K562 (cell line): ENCODE results near the gene SELENOF. TPM values are rescaled to one million over a fixed set of nuclear protein-coding genes. Genes with fewer than 3 reads are reported as not detected.

ENCODE experiments used
- ATAC-seq: fragments of 200-7000 bp; cut with Tn5 transposase; 3 replicates; pipeline ENCODE4 v1.9.1; 2020; ENCODE audit warnings: moderate library complexity
- BruUV-seq: library from RNA; stranded (reverse); fragments of 400-500 nt; replicated peaks from 2 replicates; lab custom pipeline; 2021; lab: Mats Ljungman, UMichigan
- CTCF ChIA-PET: fragments of 300-600 bp; formaldehyde crosslinking; extraction: SDS; loops from one replicate; lab custom pipeline; 2021; ENCODE audit warnings: low intra/inter-chr PET ratio; lab: Yijun Ruan, JAX
- POLR2A ChIA-PET: fragments of 300-600, 350-650 bp; sonication (Branson Sonifier 250); formaldehyde crosslinking; extraction: SDS; loops from one replicate; lab custom pipeline; 2021; ENCODE audit warnings: antibody characterized with exemption, inconsistent platforms; lab: Yijun Ruan, JAX
- DNase-seq, 4 experiments: peaks; one replicate each; pipeline versions ENCODE4 v3.0.0 to v3.0.0-alpha.2; 2011 to 2018; ENCODE audit warnings: low spot score in 3 of 4, mixed read lengths in 3 of 4; ENCODE audit errors: extremely low read depth in 1 of 4
- FAIRE-seq: peaks from 2 replicates; lab custom pipeline; 2011; peaks lifted over from hg19 to GRCh38; lab: Jason Lieb, UNC
- H2AFZ ChIP-seq: 2 replicates; pipeline ENCODE4 v1.6.0; 2011; ENCODE audit warnings: low read depth, low read length, control low read depth, inconsistent platforms
- H3K27ac ChIP-seq: fragments of 200-600 bp; 3 replicates; pipeline ENCODE4 v1.8.0; 2011; ENCODE audit warnings: low read depth, mild to moderate bottlenecking, control low read depth, inconsistent platforms, low read length, moderate library complexity, mixed read lengths; ENCODE audit errors: extremely low read depth
- H3K27me3 ChIP-seq, 2 experiments: fragments of 300-600 bp in 1 of 2; 2 replicates in 1 of 2; 3 replicates in 1 of 2; pipeline versions ENCODE4 v1.6.0 to v1.8.0; 2011; ENCODE audit warnings: inconsistent platforms in 2 of 2, low read length in 2 of 2, mild to moderate bottlenecking in 1 of 2, mixed read lengths in 1 of 2, moderate library complexity in 1 of 2; ENCODE audit not compliant: control insufficient read depth in 2 of 2, insufficient read depth in 2 of 2
- H3K36me3 ChIP-seq: fragments of 300-600 bp; 3 replicates; pipeline ENCODE4 v1.8.0; 2011; ENCODE audit warnings: mild to moderate bottlenecking, low read length, inconsistent platforms; ENCODE audit not compliant: control insufficient read depth, insufficient read depth
- H3K4me1 ChIP-seq, 2 experiments: fragments of 200-600 bp in 1 of 2; replicated peaks in 1 of 2; 2 replicates in 1 of 2; 3 replicates in 1 of 2; pipeline versions ENCODE4 v1.5.1 to v1.8.0; 2011; ENCODE audit warnings: inconsistent platforms in 2 of 2, low read length in 2 of 2, mild to moderate bottlenecking in 1 of 2, mixed read lengths in 1 of 2, moderate library complexity in 1 of 2; ENCODE audit not compliant: control insufficient read depth in 2 of 2, insufficient read depth in 2 of 2
- H3K4me2 ChIP-seq: 2 replicates; pipeline ENCODE4 v1.6.1; 2011; ENCODE audit warnings: low read length, control low read depth, inconsistent platforms, mixed read lengths; ENCODE audit not compliant: insufficient read depth
- H3K4me3 ChIP-seq: fragments of 200-600 bp; sonication (generic), shearing (Covaris generic); 2 replicates; pipeline ENCODE4 v1.5.1; 2016; ENCODE audit warnings: control low read depth, inconsistent platforms
- H3K79me2 ChIP-seq: fragments of 200-600 bp; 3 replicates; pipeline ENCODE4 v1.8.0; 2011; ENCODE audit warnings: low read length, inconsistent platforms; ENCODE audit not compliant: control insufficient read depth, insufficient read depth
- H3K9ac ChIP-seq, 2 experiments: 2 replicates each; pipeline versions ENCODE4 v1.6.0 to v1.6.1; 2011; ENCODE audit warnings: low read depth in 2 of 2, low read length in 2 of 2, control low read depth in 1 of 2, inconsistent platforms in 1 of 2, mild to moderate bottlenecking in 1 of 2, mixed read lengths in 1 of 2; ENCODE audit not compliant: insufficient read depth in 1 of 2
- H3K9me1 ChIP-seq: one replicate; pipeline ENCODE4 v1.6.0; 2011; ENCODE audit warnings: inconsistent platforms, mild to moderate bottlenecking, low read length, moderate library complexity; ENCODE audit not compliant: control insufficient read depth, insufficient read depth
- H3K9me3 ChIP-seq: replicated peaks from 2 replicates; pipeline ENCODE4 v1.5.1; 2011; ENCODE audit warnings: low read depth, low read length, inconsistent platforms; ENCODE audit not compliant: control insufficient read depth, insufficient read depth
- H4K20me1 ChIP-seq: replicated peaks from 2 replicates; pipeline ENCODE4 v1.6.1; 2011; ENCODE audit warnings: low read length, inconsistent platforms, mixed read lengths; ENCODE audit not compliant: control insufficient read depth, insufficient read depth
- CCAR2 ChIP-seq: fragments of 200-400 bp; formaldehyde crosslinking; IDR thresholded peaks from 2 replicates; pipeline ENCODE4 v1.6.1; 2017; ENCODE audit warnings: mild to moderate bottlenecking, low read depth, low read length
- GATA2 ChIP-seq: sonication (generic); formaldehyde crosslinking; IDR thresholded peaks from 2 replicates; pipeline ENCODE4 v1.4.0; 2020; ENCODE audit warnings: mild to moderate bottlenecking, missing genetic modification reagents
- NR2C1 ChIP-seq, 2 experiments: fragments of 450-650 bp; IDR thresholded peaks; 2 replicates each; pipeline ENCODE4 v1.6.1; 2017; ENCODE audit warnings: mild to moderate bottlenecking in 2 of 2, antibody characterized with exemption in 1 of 2, inconsistent platforms in 1 of 2, missing compliant biosample characterization in 1 of 2, missing genetic modification characterization in 1 of 2
- NR2C2 ChIP-seq, 2 experiments: fragments of 200-800 bp in 1 of 2; sonication (Bioruptor generic) in 1 of 2; sonication (generic) in 1 of 2; formaldehyde crosslinking in 1 of 2; IDR thresholded peaks; 2 replicates each; pipeline versions ENCODE4 v1.6.1 to v1.8.0; 2016 to 2022; ENCODE audit warnings: mild to moderate bottlenecking in 1 of 2, missing compliant biosample characterization in 1 of 2, missing genetic modification characterization in 1 of 2, missing genetic modification reagents in 1 of 2
- ZNF561 ChIP-seq: fragments of 450-650 bp; formaldehyde crosslinking; conservative IDR thresholded peaks from 2 replicates; pipeline ENCODE4 v1.4.0; 2020; ENCODE audit warnings: mild to moderate bottlenecking, moderate library complexity
- WGBS: fragments of 100-300 bp; shearing (Covaris generic); methylation state at CpG from one replicate; pipeline ENCODE4 v1.1.6; 2016; ENCODE audit warnings: low coverage, mixed read lengths; ENCODE audit not compliant: insufficient coverage; ENCODE audit errors: missing lambda C conversion rate; 5-methylcytosine and 5-hydroxymethylcytosine counted together
- in situ Hi-C: fragments of 300-500 bp; cut with MboI; formaldehyde crosslinking; loops from 4 replicates; pipeline ENCODE4 v1.15.0; 2018; ENCODE audit warnings: inconsistent platforms, mixed read lengths
- intact Hi-C: fragments of 100-400 bp; cut with micrococcal nuclease; formaldehyde crosslinking; loops from 2 replicates; pipeline ENCODE4 v1.14.2; 2022
- polyA plus RNA-seq, 8 experiments: library from polyadenylated mRNA; depleted of rRNA in 4 of 8; stranded (reverse) in 5 of 8; unstranded in 3 of 8; fragments of >200 nt; fragmentation: Nextera tagmentation in 2 of 8; fragmentation: Illumina TruSeq in 1 of 8; extraction: Ambion mirVana in 2 of 8; extraction: Trizol in 1 of 8; gene quantifications; 2 replicates each; pipeline versions ENCODE4 v1.2.1 to v1.2.3, GENCODE V29; 2011 to 2014; ENCODE audit warnings: inconsistent platforms in 1 of 8, missing spikeins in 1 of 8
- total RNA-seq, 7 experiments: library from RNA; depleted of rRNA in 6 of 7; stranded (reverse); fragments of >200 nt in 6 of 7; fragmentation: Illumina TruSeq in 2 of 7; extraction: Trizol in 2 of 7; gene quantifications; 2 replicates each; pipeline versions ENCODE4 v1.2.1 to v1.2.3, GENCODE V29; 2011 to 2021; ENCODE audit warnings: low replicate concordance in 1 of 7
- TF ChIP-seq, protein P1 (sequence below): sonication (generic); formaldehyde crosslinking; IDR thresholded peaks from 2 replicates; pipeline ENCODE4 v1.8.1; 2023; ENCODE audit warnings: mild to moderate bottlenecking, missing genetic modification reagents

Gene SELENOF
- total and polyA plus RNA-seq, 9 of the 15 experiments (the other 6 are each of a cell fraction or from before 2014, with no cell fraction given): 115 to 394 (median 215) TPM

DNA sequence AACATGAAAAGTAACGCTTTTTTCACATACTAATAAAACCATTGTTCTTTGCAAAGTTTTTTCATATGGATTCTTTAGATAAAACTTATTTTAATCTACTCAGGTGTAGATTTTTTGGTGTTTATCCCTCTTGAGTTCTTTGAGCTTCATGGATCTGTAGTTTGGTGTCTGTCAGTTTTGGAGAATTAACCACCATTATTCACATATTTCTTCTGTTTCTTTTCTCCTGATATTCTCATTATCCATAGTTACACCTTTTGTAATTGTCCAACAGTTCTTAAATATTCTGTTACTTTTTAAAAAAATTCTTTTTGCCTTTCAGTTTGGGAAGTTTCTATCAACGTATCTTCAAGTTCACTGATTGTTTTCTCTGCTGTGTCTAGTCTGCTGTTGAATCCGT is 19.1 kb upstream of the SELENOF start (continued):
- no peak for TF ChIP-seq CCAR2
- TF ChIP-seq, protein P1, sequence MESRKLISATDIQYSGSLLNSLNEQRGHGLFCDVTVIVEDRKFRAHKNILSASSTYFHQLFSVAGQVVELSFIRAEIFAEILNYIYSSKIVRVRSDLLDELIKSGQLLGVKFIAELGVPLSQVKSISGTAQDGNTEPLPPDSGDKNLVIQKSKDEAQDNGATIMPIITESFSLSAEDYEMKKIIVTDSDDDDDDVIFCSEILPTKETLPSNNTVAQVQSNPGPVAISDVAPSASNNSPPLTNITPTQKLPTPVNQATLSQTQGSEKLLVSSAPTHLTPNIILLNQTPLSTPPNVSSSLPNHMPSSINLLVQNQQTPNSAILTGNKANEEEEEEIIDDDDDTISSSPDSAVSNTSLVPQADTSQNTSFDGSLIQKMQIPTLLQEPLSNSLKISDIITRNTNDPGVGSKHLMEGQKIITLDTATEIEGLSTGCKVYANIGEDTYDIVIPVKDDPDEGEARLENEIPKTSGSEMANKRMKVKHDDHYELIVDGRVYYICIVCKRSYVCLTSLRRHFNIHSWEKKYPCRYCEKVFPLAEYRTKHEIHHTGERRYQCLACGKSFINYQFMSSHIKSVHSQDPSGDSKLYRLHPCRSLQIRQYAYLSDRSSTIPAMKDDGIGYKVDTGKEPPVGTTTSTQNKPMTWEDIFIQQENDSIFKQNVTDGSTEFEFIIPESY: no peak
- TF ChIP-seq, all 486 proteins: peak for 0

DNA sequence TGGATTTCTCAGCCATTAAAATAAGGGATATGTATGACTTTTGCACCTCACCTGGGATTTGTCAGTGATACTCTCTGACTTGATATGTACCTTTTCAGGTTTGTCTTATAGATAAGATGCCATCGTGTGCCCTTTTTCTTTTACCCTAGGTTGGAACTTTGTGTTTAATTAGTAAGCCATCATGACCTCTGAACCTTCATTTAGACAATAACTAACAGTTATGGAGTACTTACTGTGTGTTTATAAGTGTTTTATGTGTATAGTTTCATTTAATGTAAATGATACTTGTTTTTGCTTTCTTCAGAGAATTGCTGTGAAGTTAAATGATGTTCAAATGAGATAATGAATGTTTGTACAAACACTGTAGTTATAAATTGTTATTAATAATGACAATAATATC is 14.9 kb upstream of the SELENOF start:
- Histone ChIP-seq H3K27ac (no peak overlapping the region), H3K4me3 (no peak overlapping the region), H4K20me1 (no peaks in the 10 kb centered on the region), H3K79me2 (peaks cover 98% of the 10 kb centered on the region), H2AFZ (no peak overlapping the region), H3K9ac (no peak overlapping the region), H3K9me1 (no peaks in the 10 kb centered on the region), H3K27me3 (no peaks in the 10 kb centered on the region), H3K9me3 (peaks cover 14% of the 10 kb centered on the region; the same call in 1 of the 2 replicates), H3K4me2 (no peak overlapping the region), H3K4me1 (no peaks in the 10 kb centered on the region; a peak in 2 of 5 replicates), H3K36me3 (no peaks in the 10 kb centered on the region)
- WGBS: 6% methylated on average over 1 of the region's 1 CpG
- POLR2A ChIA-PET: no interaction called here
- ATAC-seq (no peak), DNase-seq (no peak), FAIRE-seq (no peak)
- intact Hi-C loops: no loop called here
- BruUV-seq: no TSS peak
- CTCF ChIA-PET: no interaction called here
- TF ChIP-seq NR2C2 (CRISPR knock-in tag; IDR thresholded peaks at IDR 0.05): no peak
- TF ChIP-seq NR2C2 (tag; IDR thresholded peaks at IDR 0.05): peak; percentile 18; the same call in 1 of the 2 replicates
- no peak for TF ChIP-seq ZNF561 (CRISPR knock-in tag)
- TF ChIP-seq NR2C1 (IDR thresholded peaks at IDR 0.05): 0 out of 2 replicates have a peak, but pooled peaks have one; percentile 28
- no peak for TF ChIP-seq NR2C1 (tag; IDR thresholded peaks at IDR 0.05)
- TF ChIP-seq GATA2: no peak
- in situ Hi-C loops: no loop called here
